ENCODE data around the gene EGFR.

DNA sequence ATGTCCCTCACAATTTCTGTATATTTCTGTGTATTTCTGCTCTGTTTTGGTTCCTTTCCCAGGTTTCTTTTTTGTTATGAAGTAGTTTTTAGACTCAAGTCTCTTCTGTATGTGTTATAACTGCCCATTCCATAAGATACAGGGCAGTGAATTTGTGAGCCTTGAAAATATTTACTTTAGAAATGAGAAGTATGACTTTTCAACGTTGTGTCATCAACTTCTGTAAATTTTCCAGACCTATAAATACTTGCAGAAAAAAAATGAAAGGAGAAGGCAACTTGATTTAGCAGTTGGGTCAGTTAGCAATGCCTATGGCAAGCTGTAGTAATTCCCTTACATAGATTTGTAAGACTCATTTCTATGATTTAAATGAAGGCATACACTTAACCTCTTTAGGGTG lies 11.5 kb downstream of the EGFR start:
- TF ChIP-seq CTCF (IDR thresholded peaks at IDR 0.05) (no peak), POLR2AphosphoS5 (IDR thresholded peaks at IDR 0.05) (no peak), POLR2A (IDR thresholded peaks at IDR 0.05) (no peak)

Data from breast epithelium (tissue), 3 donors.